Kidney (tissue), 14 donors: ENCODE data around the gene KDM4E. TPM values are rescaled to one million over a fixed set of nuclear protein-coding genes. Genes with fewer than 3 reads are reported as not detected.
A peak's percentile ranks its signal among the peaks of the same experiment; 100 is the strongest.
"Not testable (repeated sequence)": the region's sequence is repeated elsewhere in the genome, so short reads cannot be mapped to it uniquely, and the experiment has no call there.

ENCODE experiments used
- DNase-seq, 5 donors: peaks; one replicate each; pipeline ENCODE4 v3.0.0-alpha.2; 2013 to 2020
- FAIRE-seq: peaks from 2 replicates; lab custom pipeline; 2012; peaks lifted over from hg19 to GRCh38; lab: Jason Lieb, UNC
- H3K27ac ChIP-seq, 2 donors: one replicate each; pipeline ENCODE4 v1.7.0; 2013; ENCODE audit warnings: low read depth in 2 of 2, low read length in 2 of 2, inconsistent platforms in 1 of 2
- H3K27me3 ChIP-seq: one replicate; pipeline ENCODE4 v1.7.1; 2013; ENCODE audit warnings: low read length, inconsistent platforms; ENCODE audit not compliant: control insufficient read depth, insufficient read depth
- H3K36me3 ChIP-seq, 3 donors: one replicate each; pipeline versions ENCODE4 v1.7.0 to v1.7.1; 2013; ENCODE audit warnings: low read length in 3 of 3, control low read depth in 1 of 3, inconsistent platforms in 1 of 3; ENCODE audit not compliant: insufficient read depth in 3 of 3, control insufficient read depth in 2 of 3
- H3K4me1 ChIP-seq, 3 donors: one replicate each; pipeline versions ENCODE4 v1.7.0 to v1.7.1; 2013; ENCODE audit warnings: low read length in 3 of 3, inconsistent platforms in 1 of 3, low read depth in 1 of 3; ENCODE audit not compliant: control insufficient read depth in 2 of 3, insufficient read depth in 2 of 3
- H3K4me3 ChIP-seq, 3 donors: one replicate each; pipeline versions ENCODE4 v1.7.0 to v1.8.1; 2013; ENCODE audit warnings: low read length in 3 of 3, control low read depth in 1 of 3, inconsistent platforms in 1 of 3
- H3K9ac ChIP-seq, 3 donors: one replicate each; pipeline versions ENCODE4 v1.7.0 to v1.7.1; 2013; ENCODE audit warnings: low read length in 3 of 3, control low read depth in 1 of 3, inconsistent platforms in 1 of 3
- H3K9me3 ChIP-seq, 3 donors: one replicate each; pipeline versions ENCODE4 v1.7.0 to v1.7.1; 2013; ENCODE audit warnings: low read length in 3 of 3, control low read depth in 1 of 3, inconsistent platforms in 1 of 3; ENCODE audit not compliant: control insufficient read depth in 2 of 3, insufficient read depth in 1 of 3
- CTCF ChIP-seq: IDR thresholded peaks from 3 replicates; pipeline ENCODE4 v1.5.1; 2012; ENCODE audit warnings: mild to moderate bottlenecking, moderate library complexity, borderline replicate concordance; ENCODE audit not compliant: insufficient read depth; ENCODE audit errors: extremely low read depth
- intact Hi-C: fragments of 100-400 bp; cut with DNase I; formaldehyde crosslinking; loops from one replicate; pipeline ENCODE4 v1.11.1; 2022
- polyA plus RNA-seq: library from polyadenylated mRNA; stranded (reverse); fragments of 350-450 nt; fragmentation: Illumina TruSeq; extraction: RNeasy Lipid Tissue Mini Kit (QIAGEN cat#74804); gene quantifications from one replicate; pipeline ENCODE4 v1.2.3, GENCODE V29; 2014; ENCODE audit warnings: low read depth, low replicate concordance; ENCODE audit not compliant: insufficient read depth
- total RNA-seq: library from RNA; stranded (reverse); fragmentation: NEBNext Ultra II Directional; extraction: Animal tissue kit (Norgen Biotek cat#: 25700); gene quantifications from one replicate; pipeline ENCODE4 v1.2.1, GENCODE V29; 2021
- donor health status: control.
- donor health status: control.
- donor health status: control.
- donor health status: control.
- donor health status: control.
- donor health status: DM: yes; HTN: yes; CAD: no.
- donor health status: Normal renal cell carcinoma (clear cell type).

KDM4E gene
- total and polyA plus RNA-seq, 2 donors from 2014 or later = not detected

- no peak overlapping the region for H3K27ac ChIP-seq
- no peak overlapping the region for H3K4me3 ChIP-seq
- H3K9me3 ChIP-seq = no peaks in the 10 kb centered on the region
- DNase-seq (no peak), FAIRE-seq (no peak)
- H3K9ac ChIP-seq = no peak overlapping the region
- no peaks in the 10 kb centered on the region for H3K4me1 ChIP-seq
- no peaks in the 10 kb centered on the region for H3K27me3 ChIP-seq
- TF ChIP-seq CTCF = no peak
- intact Hi-C loops = no loop called here
- no peaks in the 10 kb centered on the region for H3K36me3 ChIP-seq
These were observed 19.0 kb downstream of the KDM4E start for GRCh38 chr11:95044010-95044409.

- DNase-seq = no peak
- no peak overlapping the region for H3K27ac ChIP-seq
- FAIRE-seq = no peak
- TF ChIP-seq CTCF = no peak
- no peaks in the 10 kb centered on the region for H3K36me3 ChIP-seq
- H3K27me3 ChIP-seq = no peaks in the 10 kb centered on the region
- H3K9me3 ChIP-seq = no peaks in the 10 kb centered on the region
- no peaks in the 10 kb centered on the region for H3K4me1 ChIP-seq
- intact Hi-C loops = no loop called here
- H3K4me3 ChIP-seq = no peak overlapping the region
- no peak overlapping the region for H3K9ac ChIP-seq
These were observed 20.8 kb downstream of the KDM4E start for GRCh38 chr11:95045812-95046211.

- H3K4me3 ChIP-seq, DNase-seq, H3K27me3 ChIP-seq, H3K27ac ChIP-seq, H3K9me3 ChIP-seq, H3K4me1 ChIP-seq, H3K9ac ChIP-seq, H3K36me3 ChIP-seq, FAIRE-seq, intact Hi-C loops: not testable (repeated sequence)
These were observed 24.1 kb downstream of the KDM4E start, which contains the start of gene KDM4F for GRCh38 chr11:95049122-95049521. Gene KDM4F (plus strand): TSS chr11:95049422.

- FAIRE-seq = no peak
- no peak for TF ChIP-seq CTCF
- intact Hi-C loops = no loop called here
- H3K9ac ChIP-seq = no peak overlapping the region
- no peak overlapping the region for H3K4me3 ChIP-seq
- H3K36me3 ChIP-seq = no peaks in the 10 kb centered on the region
- no peaks in the 10 kb centered on the region for H3K27me3 ChIP-seq
- H3K27ac ChIP-seq = no peak overlapping the region
- peak in 1 of 5 donors; percentile 59 for DNase-seq
- H3K4me1 ChIP-seq = peaks cover 0 to 11% (median 9%) of the 10 kb centered on the region in 3 donors
- no peaks in the 10 kb centered on the region for H3K9me3 ChIP-seq
These were observed 25.6 kb downstream of the KDM4E start for GRCh38 chr11:95050595-95051202.
